Neuronal stem cell (in vitro differentiated cells): ENCODE measurements around the gene PLEKHA6.

Source experiments
- DNase-seq: peaks from one replicate; pipeline ENCODE4 v3.0.0-alpha.2; 2013; ENCODE audit warnings: low spot score
- H2AFZ ChIP-seq: one replicate; pipeline ENCODE4 v1.6.1; 2013; ENCODE audit warnings: mild to moderate bottlenecking, low read length, inconsistent platforms
- H2AK5ac ChIP-seq: 2 replicates; pipeline ENCODE4 v1.6.1; 2013; ENCODE audit warnings: low read depth, mild to moderate bottlenecking, inconsistent platforms, low read length, moderate library complexity, mixed read lengths
- H2BK120ac ChIP-seq: 2 replicates; pipeline ENCODE4 v1.6.1; 2013; ENCODE audit warnings: low read depth, mild to moderate bottlenecking, inconsistent platforms, low read length, moderate library complexity, mixed read lengths
- H2BK12ac ChIP-seq: one replicate; pipeline ENCODE4 v1.6.1; 2013; ENCODE audit warnings: low read length, inconsistent platforms
- H2BK15ac ChIP-seq: 2 replicates; pipeline ENCODE4 v1.6.1; 2013; ENCODE audit warnings: mild to moderate bottlenecking, low read length, inconsistent platforms, mixed read lengths
- H2BK5ac ChIP-seq: one replicate; pipeline ENCODE4 v1.6.1; 2013; ENCODE audit warnings: inconsistent platforms, mild to moderate bottlenecking, low read length, moderate library complexity
- H3K14ac ChIP-seq: one replicate; pipeline ENCODE4 v1.6.1; 2013; ENCODE audit warnings: low read length, inconsistent platforms
- H3K18ac ChIP-seq: 2 replicates; pipeline ENCODE4 v1.6.1; 2013; ENCODE audit warnings: low read length, inconsistent platforms
- H3K23ac ChIP-seq: 2 replicates; pipeline ENCODE4 v1.6.1; 2013; ENCODE audit warnings: low read depth, mild to moderate bottlenecking, mixed read lengths, low read length, inconsistent platforms; ENCODE audit not compliant: poor library complexity
- H3K27ac ChIP-seq: replicated peaks from 3 replicates; pipeline ENCODE4 v1.5.1; 2013; ENCODE audit warnings: low read length, inconsistent platforms
- H3K27me3 ChIP-seq, 3 experiments: 2 replicates each; pipeline ENCODE4 v1.6.1; 2013; ENCODE audit warnings: low read length in 3 of 3, mild to moderate bottlenecking in 2 of 3, inconsistent platforms in 1 of 3, low read depth in 1 of 3, mixed read lengths in 1 of 3, moderate library complexity in 1 of 3; ENCODE audit not compliant: control insufficient read depth in 3 of 3, insufficient read depth in 3 of 3
- H3K36me3 ChIP-seq, 2 donors: replicated peaks in 1 of 2; 2 replicates each; pipeline ENCODE4 v1.6.1; 2013; ENCODE audit warnings: low read length in 2 of 2; ENCODE audit not compliant: control insufficient read depth in 2 of 2, insufficient read depth in 2 of 2
- H3K4ac ChIP-seq: 2 replicates; pipeline ENCODE4 v1.6.1; 2013; ENCODE audit warnings: inconsistent platforms, mild to moderate bottlenecking, low read length, moderate library complexity
- H3K4me1 ChIP-seq, 2 donors: 1 replicate in 1 of 2; 2 replicates in 1 of 2; pipeline ENCODE4 v1.6.1; 2013; ENCODE audit warnings: low read length in 2 of 2, low read depth in 1 of 2; ENCODE audit not compliant: control insufficient read depth in 2 of 2, insufficient read depth in 1 of 2
- H3K4me2 ChIP-seq: one replicate; pipeline ENCODE4 v1.6.1; 2013; ENCODE audit warnings: mild to moderate bottlenecking, low read length, inconsistent platforms; ENCODE audit not compliant: insufficient read depth, poor library complexity, severe bottlenecking
- H3K4me3 ChIP-seq, 2 donors: 2 replicates each; pipeline ENCODE4 v1.5.1; 2013; ENCODE audit warnings: low read length in 2 of 2, mild to moderate bottlenecking in 2 of 2, inconsistent platforms in 1 of 2, moderate library complexity in 1 of 2
- H3K79me1 ChIP-seq: one replicate; pipeline ENCODE4 v1.6.1; 2013; ENCODE audit warnings: low read depth, mild to moderate bottlenecking, inconsistent platforms, low read length, moderate library complexity
- H3K9ac ChIP-seq: one replicate; pipeline ENCODE4 v1.6.1; 2013; ENCODE audit warnings: mild to moderate bottlenecking, low read depth, low read length, inconsistent platforms; ENCODE audit not compliant: poor library complexity
- H3K9me3 ChIP-seq, 2 donors: replicated peaks in 1 of 2; 2 replicates each; pipeline versions ENCODE3 to v1.6.1; 2013; ENCODE audit warnings: low read length in 2 of 2, mild to moderate bottlenecking in 2 of 2, inconsistent platforms in 1 of 2, low read depth in 1 of 2, mixed read lengths in 1 of 2, moderate library complexity in 1 of 2; ENCODE audit not compliant: control insufficient read depth in 2 of 2, insufficient read depth in 1 of 2
- H4K8ac ChIP-seq: one replicate; pipeline ENCODE4 v1.6.1; 2013; ENCODE audit warnings: low read depth, mild to moderate bottlenecking, inconsistent platforms, low read length, moderate library complexity
- H4K91ac ChIP-seq: one replicate; pipeline ENCODE4 v1.6.1; 2013; ENCODE audit warnings: low read length, low read depth, mild to moderate bottlenecking, inconsistent platforms; ENCODE audit not compliant: poor library complexity
- WGBS, 2 donors: extraction: QIAGEN DNeasy Blood & Tissue Kit; methylation state at CpG; one replicate each; pipeline ENCODE4 v1.1.7; 2013; ENCODE audit warnings: missing lambda C conversion rate in 2 of 2, mixed read lengths in 1 of 2; ENCODE audit not compliant: insufficient read length in 2 of 2, insufficient replicate concordance in 1 of 2; ENCODE audit errors: extremely low coverage in 2 of 2; 5-methylcytosine and 5-hydroxymethylcytosine counted together

PLEKHA6 gene

GRCh38 chr1:204230211-204230610 is 129.5 kb downstream of the PLEKHA6 start:
- no peak for DNase-seq
- H3K36me3 ChIP-seq = peaks cover 0 to 45% of the 10 kb centered on the region in 2 donors

DNA sequence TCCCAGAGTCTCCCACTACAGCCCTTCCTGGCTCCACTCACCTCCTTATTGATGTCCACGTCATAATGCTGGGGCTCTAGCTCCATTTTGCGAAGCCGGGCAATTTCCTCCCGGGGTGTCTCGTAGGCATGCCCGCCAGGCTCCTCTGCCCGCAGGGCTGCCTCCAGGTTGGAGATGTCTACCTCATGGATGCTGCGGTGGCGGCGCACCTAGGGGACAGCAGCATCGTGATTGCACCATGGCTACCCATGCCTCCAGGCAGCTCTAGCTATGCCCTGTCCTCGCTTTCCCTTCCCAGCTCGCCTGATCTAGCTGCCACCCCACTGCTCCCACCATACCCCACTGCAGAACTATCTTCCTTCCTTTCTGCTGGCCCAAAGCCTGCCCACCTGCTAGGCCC is 130.8 kb downstream of the PLEKHA6 start:
- Histone ChIP-seq H3K4me3 (peak overlapping the region in 1 of 2 donors; percentile 24), H3K14ac (no peak overlapping the region), H3K79me1 (no peaks in the 10 kb centered on the region), H3K9ac (no peak overlapping the region), H3K27me3 (no peaks in the 10 kb centered on the region), H3K4ac (no peak overlapping the region), H3K23ac (no peak overlapping the region), H2BK120ac (no peak overlapping the region), H2AK5ac (no peak overlapping the region), H3K9me3 (no peaks in the 10 kb centered on the region), H2BK15ac (no peak overlapping the region), H3K36me3 (peaks cover 0 to 37% of the 10 kb centered on the region in 2 donors), H3K18ac (no peak overlapping the region), H3K4me1 (no peaks in the 10 kb centered on the region), H2AFZ (no peak overlapping the region), H4K8ac (no peak overlapping the region), H3K27ac (no peak overlapping the region), H2BK12ac (no peak overlapping the region), H2BK5ac (no peak overlapping the region), H4K91ac (no peak overlapping the region), H3K4me2 (no peak overlapping the region)
- WGBS, 2 donors = no CpG with 5 or more reads among the region's 13 CpGs
- DNase-seq = no peak

More at GRCh38 chr1:204230211-204230610, 129.5 kb downstream of the PLEKHA6 start:
- no peaks in the 10 kb centered on the region for H3K4me1 ChIP-seq
- H2BK120ac ChIP-seq = no peak overlapping the region
- peak overlapping the region; percentile 6 for H3K23ac ChIP-seq
- no peak overlapping the region for H2AK5ac ChIP-seq
- no peak overlapping the region for H2BK5ac ChIP-seq
- H2BK15ac ChIP-seq = no peak overlapping the region
- no peak overlapping the region for H3K27ac ChIP-seq
- H3K27me3 ChIP-seq = no peaks in the 10 kb centered on the region
- no peak overlapping the region for H4K91ac ChIP-seq
- no peak overlapping the region for H3K4me3 ChIP-seq
- WGBS, 2 donors = no CpG with 5 or more reads among the region's 14 CpGs
- H3K79me1 ChIP-seq = no peaks in the 10 kb centered on the region
- H4K8ac ChIP-seq = no peak overlapping the region
- H3K9me3 ChIP-seq = no peaks in the 10 kb centered on the region
- H3K9ac ChIP-seq = no peak overlapping the region
- H2BK12ac ChIP-seq = no peak overlapping the region
- no peak overlapping the region for H2AFZ ChIP-seq
- no peak overlapping the region for H3K18ac ChIP-seq
- no peak overlapping the region for H3K14ac ChIP-seq
- no peak overlapping the region for H3K4ac ChIP-seq
- H3K4me2 ChIP-seq = no peak overlapping the region

DNA sequence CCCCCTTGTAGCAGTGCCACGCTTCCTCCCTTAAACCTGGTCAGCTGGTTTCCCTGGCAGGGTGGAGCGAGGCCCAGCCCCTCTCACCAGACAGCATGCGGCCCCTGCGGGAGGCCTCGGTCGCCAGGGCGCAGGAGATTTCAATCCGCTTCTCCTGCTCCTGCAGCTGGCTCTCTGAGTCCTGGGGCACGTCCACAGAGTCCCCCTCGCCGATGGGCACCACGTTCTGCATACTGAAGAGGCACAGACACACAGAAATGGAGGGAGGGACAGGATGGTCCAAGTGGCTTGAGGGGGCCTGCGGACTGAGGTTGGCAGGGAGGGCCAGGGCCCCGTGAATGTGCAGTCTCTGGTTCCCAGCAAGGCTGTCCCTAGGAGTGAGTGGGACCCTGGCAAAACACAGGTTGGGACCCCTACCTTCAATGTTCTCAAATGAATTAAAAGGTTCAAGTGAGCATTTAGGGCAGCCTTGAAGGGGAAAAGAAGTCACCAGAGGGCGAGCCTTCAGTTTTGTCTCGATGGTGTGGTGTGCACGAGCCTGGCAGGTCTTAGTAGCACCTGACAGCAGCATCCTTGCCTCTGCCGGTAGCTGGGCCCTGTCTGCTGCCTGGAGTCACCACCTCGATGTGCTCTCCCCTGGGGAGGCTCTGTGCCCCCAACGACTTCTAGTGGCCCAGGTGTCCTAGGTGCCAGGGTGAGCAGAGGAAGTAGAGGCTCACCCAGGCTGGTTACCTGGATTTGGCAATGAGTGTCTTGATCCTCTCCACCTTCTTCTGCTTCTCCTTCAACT is 131.5 kb downstream of the PLEKHA6 start:
- no peak overlapping the region for H3K14ac ChIP-seq
- H4K8ac ChIP-seq = no peak overlapping the region
- H3K4me1 ChIP-seq = no peaks in the 10 kb centered on the region
- no peaks in the 10 kb centered on the region for H3K79me1 ChIP-seq
- H2BK15ac ChIP-seq = no peak overlapping the region
- peak overlapping the region in 1 of 2 donors; percentile 54 for H3K4me3 ChIP-seq
- no peaks in the 10 kb centered on the region for H3K9me3 ChIP-seq
- no peak overlapping the region for H3K18ac ChIP-seq
- H2BK12ac ChIP-seq = no peak overlapping the region
- no peak overlapping the region for H3K4ac ChIP-seq
- H2BK120ac ChIP-seq = no peak overlapping the region
- no peak overlapping the region for H3K4me2 ChIP-seq
- no peak overlapping the region for H2AFZ ChIP-seq
- H3K27ac ChIP-seq = no peak overlapping the region
- H2BK5ac ChIP-seq = no peak overlapping the region
- WGBS, 2 donors = no CpG with 5 or more reads among the region's 20 CpGs
- H3K36me3 ChIP-seq = peaks cover 0 to 36% of the 10 kb centered on the region in 2 donors
- H2AK5ac ChIP-seq = peak overlapping the region; percentile 42
- DNase-seq = no peak
- no peaks in the 10 kb centered on the region for H3K27me3 ChIP-seq
- H3K9ac ChIP-seq = no peak overlapping the region
- peak overlapping the region; percentile 15 for H4K91ac ChIP-seq
- H3K23ac ChIP-seq = peak overlapping the region; percentile 89

DNA sequence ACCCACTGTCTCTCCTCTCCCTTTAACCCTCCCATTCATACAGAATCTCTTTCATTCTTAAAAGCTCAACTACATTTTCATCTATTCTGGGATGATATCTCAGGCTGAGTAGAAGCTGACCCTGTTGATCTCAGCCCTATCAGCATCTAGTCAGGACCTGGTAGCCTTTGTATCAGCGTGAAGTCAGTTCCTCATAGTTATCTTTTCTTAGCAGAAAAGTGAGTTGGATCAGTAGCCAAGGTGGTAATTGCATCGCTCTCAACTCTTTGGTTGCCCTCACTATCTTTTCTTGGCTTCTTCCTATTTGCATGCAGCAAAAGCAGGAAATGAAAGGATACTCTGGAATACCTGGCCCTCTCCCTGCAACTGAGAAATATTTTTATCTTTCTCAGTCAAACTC is 132.4 kb downstream of the PLEKHA6 start:
- Histone ChIP-seq H3K4ac (no peak overlapping the region), H3K4me3 (no peak overlapping the region), H3K18ac (no peak overlapping the region), H2AFZ (no peak overlapping the region), H2BK15ac (no peak overlapping the region), H4K91ac (no peak overlapping the region), H3K4me1 (no peaks in the 10 kb centered on the region), H3K9me3 (no peaks in the 10 kb centered on the region), H3K27ac (no peak overlapping the region), H3K27me3 (no peaks in the 10 kb centered on the region), H2BK5ac (no peak overlapping the region), H2BK120ac (no peak overlapping the region), H2BK12ac (no peak overlapping the region), H4K8ac (no peak overlapping the region), H3K9ac (no peak overlapping the region), H3K14ac (no peak overlapping the region), H3K79me1 (no peaks in the 10 kb centered on the region), H3K23ac (no peak overlapping the region), H3K4me2 (no peak overlapping the region), H2AK5ac (no peak overlapping the region), H3K36me3 (peaks cover 0 to 37% of the 10 kb centered on the region in 2 donors)
- DNase-seq = no peak
- no CpG with 5 or more reads among the region's 2 CpGs for WGBS, 2 donors
